ENCODE measurements around the gene MCM7.
"Not testable (repeated sequence)": the region's sequence is repeated elsewhere in the genome, so short reads cannot be mapped to it uniquely, and the experiment has no call there.

The MCM7 gene

DNA sequence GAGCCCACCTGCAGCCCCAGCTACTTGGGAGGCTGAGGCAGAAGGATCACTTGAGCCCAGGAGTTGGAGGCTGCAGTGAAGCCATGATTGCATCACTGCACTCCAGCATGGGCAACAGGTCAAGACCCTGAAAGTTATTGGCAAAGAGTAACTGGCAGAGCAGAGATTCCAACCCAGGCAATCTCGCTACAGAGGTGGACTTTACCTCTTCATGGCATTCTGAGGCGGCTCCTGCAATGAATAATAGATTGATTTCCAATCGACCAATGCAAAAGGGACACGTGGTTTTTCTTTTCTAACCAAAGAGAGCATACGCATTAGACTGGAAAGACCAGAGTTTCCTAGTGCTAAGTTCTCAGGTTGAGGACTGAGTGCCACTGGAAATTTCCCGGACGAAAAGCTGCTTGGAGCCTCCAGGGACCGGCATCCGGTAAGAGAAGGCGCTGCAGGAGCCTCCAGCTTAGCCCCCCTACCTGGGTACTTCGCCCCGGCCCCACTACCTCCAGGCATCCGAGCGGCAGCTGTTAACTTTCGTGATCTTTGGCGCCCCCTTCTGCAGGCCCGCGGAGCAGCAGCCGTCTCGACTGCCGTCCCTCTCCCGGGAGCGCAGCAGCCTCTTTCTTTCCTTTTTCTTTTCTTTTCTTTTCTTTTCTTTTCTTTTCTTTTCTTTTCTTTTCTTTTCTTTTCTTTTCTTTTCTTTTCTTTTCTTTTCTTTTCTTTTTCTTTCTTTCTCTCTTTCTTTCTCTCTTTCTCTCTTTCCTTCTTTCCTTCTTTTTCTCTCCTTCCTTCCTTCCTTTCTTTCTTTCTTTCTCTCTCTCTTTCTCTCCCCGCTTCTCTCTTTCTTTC is 29.6 kb upstream of the MCM7 start:
- no peak overlapping the region for H3K27ac ChIP-seq (ENCODE audit: low read length)
- DNase-seq (ENCODE audit: low read depth, low spot score), result peak; percentile 55
- no peak overlapping the region for H3K4me3 ChIP-seq (ENCODE audit: low read length)
- no peaks in the 10 kb centered on the region for H3K9me3 ChIP-seq (ENCODE audit: control insufficient read depth, insufficient read depth, low read length)
- H3K36me3 ChIP-seq (ENCODE audit: control insufficient read depth, insufficient read depth, low read length), result no peaks in the 10 kb centered on the region
- WGBS (ENCODE audit: insufficient coverage, insufficient read length), result no CpG with 5 or more reads among the region's 24 CpGs
- H3K4me1 ChIP-seq (ENCODE audit: control insufficient read depth, insufficient read depth, low read length), result no peaks in the 10 kb centered on the region
- H3K27me3 ChIP-seq (ENCODE audit: control insufficient read depth, insufficient read depth, low read length), result no peaks in the 10 kb centered on the region

DNA sequence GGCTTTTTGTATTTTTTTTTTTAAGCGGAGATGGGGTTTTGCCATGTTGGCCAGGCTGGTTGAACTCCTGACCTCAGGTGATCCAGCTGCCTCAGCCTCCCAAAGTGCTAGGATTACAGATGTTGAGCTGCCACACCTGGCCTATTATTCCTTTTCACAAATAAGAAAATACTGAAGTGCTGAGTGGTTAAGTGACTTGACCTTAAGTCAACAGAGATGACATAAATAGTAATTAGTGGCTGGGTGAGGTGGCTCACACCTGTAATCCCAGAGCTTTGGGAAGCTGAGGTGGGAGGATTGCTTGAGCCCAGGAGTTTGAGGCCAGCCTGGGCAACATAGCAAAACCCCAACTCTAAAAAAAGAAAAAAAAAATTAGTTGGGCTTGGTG is 29.0 kb upstream of the MCM7 start:
- DNase-seq (ENCODE audit: low read depth, low spot score); H3K36me3 ChIP-seq (ENCODE audit: control insufficient read depth, insufficient read depth, low read length); H3K27me3 ChIP-seq (ENCODE audit: control insufficient read depth, insufficient read depth, low read length); H3K4me1 ChIP-seq (ENCODE audit: control insufficient read depth, insufficient read depth, low read length); H3K4me3 ChIP-seq (ENCODE audit: low read length); H3K27ac ChIP-seq (ENCODE audit: low read length); H3K9me3 ChIP-seq (ENCODE audit: control insufficient read depth, insufficient read depth, low read length): not testable (repeated sequence)
- WGBS (ENCODE audit: insufficient coverage, insufficient read length), result no CpG with 5 or more reads among the region's 1 CpG

DNA sequence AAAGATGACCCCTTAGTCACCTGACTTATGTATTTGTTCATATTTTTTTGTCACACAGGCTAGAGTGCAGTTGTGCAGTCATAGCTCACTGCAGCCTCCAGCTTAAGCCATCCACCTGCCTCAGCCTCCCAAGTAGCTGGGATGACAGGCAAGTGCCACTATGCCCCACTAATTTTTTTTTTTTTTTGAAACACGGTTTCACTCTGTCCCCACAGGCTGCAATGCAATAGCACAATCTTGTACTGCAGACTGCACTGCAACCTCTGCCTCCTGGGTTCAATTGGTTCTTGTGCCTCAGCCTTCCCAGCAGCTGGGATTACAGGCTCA is 27.4 kb upstream of the MCM7 start:
- no peaks in the 10 kb centered on the region for H3K4me1 ChIP-seq (ENCODE audit: control insufficient read depth, insufficient read depth, low read length)

DNA sequence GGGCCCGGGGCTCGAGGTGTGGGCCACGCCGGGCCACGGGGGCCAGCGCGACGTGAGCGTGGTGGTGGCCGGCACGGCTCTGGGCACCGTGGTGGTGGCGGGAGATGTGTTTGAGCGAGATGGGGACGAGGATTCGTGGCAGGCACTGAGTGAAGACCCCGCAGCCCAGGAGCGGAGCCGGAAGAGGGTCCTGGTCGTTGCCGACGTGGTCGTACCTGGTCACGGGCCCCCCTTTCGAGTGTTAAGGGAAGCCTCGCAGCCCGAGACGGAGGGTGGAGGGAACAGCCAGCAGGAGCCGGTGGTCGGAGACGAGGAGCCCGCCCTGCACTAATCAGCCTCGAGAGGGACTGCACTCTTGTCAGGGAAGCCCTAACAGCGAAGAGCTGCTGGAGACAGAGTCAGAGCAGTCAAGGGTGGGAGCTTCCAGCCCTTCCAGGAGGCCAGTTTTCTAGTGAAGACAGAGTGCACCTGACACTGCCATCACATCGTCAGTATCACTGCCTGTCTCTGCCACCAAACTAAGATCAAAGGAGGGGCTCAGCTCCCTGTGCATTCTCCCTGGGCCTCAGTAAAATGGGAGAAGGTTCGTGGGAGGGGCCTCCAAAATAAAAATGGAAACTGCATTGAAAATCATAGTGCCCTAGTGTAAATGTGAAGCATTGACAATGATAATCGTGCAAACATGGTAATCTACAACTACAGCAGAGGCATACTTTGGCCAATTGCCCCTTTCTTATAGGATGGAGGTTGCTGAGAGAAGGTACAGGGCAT is 26.9 kb upstream of the MCM7 start:
- no peaks in the 10 kb centered on the region for H3K4me1 ChIP-seq (ENCODE audit: control insufficient read depth, insufficient read depth, low read length)
- peak overlapping the region; percentile 63; the same call in 1 of the 2 replicates for H3K4me3 ChIP-seq (ENCODE audit: low read length)
- H3K9me3 ChIP-seq (ENCODE audit: control insufficient read depth, insufficient read depth, low read length), result no peaks in the 10 kb centered on the region
- H3K27me3 ChIP-seq (ENCODE audit: control insufficient read depth, insufficient read depth, low read length), result no peaks in the 10 kb centered on the region
- WGBS (ENCODE audit: insufficient coverage, insufficient read length), result no CpG with 5 or more reads among the region's 37 CpGs
- H3K36me3 ChIP-seq (ENCODE audit: control insufficient read depth, insufficient read depth, low read length), result no peaks in the 10 kb centered on the region
- H3K27ac ChIP-seq (ENCODE audit: low read length), result no peak overlapping the region
- no peak for DNase-seq (ENCODE audit: low read depth, low spot score)

More for the DNA sequence above, 27.4 kb upstream of the MCM7 start:
- DNase-seq (ENCODE audit: low read depth, low spot score), result no peak
- Histone ChIP-seq H3K27me3 (ENCODE audit: control insufficient read depth, insufficient read depth, low read length) (no peaks in the 10 kb centered on the region), H3K4me3 (ENCODE audit: low read length) (no peak overlapping the region), H3K9me3 (ENCODE audit: control insufficient read depth, insufficient read depth, low read length) (no peaks in the 10 kb centered on the region), H3K36me3 (ENCODE audit: control insufficient read depth, insufficient read depth, low read length) (no peaks in the 10 kb centered on the region), H3K27ac (ENCODE audit: low read length) (no peak overlapping the region)
- WGBS (ENCODE audit: insufficient coverage, insufficient read length), result no CpG with 5 or more reads among the region's 1 CpG

DNA sequence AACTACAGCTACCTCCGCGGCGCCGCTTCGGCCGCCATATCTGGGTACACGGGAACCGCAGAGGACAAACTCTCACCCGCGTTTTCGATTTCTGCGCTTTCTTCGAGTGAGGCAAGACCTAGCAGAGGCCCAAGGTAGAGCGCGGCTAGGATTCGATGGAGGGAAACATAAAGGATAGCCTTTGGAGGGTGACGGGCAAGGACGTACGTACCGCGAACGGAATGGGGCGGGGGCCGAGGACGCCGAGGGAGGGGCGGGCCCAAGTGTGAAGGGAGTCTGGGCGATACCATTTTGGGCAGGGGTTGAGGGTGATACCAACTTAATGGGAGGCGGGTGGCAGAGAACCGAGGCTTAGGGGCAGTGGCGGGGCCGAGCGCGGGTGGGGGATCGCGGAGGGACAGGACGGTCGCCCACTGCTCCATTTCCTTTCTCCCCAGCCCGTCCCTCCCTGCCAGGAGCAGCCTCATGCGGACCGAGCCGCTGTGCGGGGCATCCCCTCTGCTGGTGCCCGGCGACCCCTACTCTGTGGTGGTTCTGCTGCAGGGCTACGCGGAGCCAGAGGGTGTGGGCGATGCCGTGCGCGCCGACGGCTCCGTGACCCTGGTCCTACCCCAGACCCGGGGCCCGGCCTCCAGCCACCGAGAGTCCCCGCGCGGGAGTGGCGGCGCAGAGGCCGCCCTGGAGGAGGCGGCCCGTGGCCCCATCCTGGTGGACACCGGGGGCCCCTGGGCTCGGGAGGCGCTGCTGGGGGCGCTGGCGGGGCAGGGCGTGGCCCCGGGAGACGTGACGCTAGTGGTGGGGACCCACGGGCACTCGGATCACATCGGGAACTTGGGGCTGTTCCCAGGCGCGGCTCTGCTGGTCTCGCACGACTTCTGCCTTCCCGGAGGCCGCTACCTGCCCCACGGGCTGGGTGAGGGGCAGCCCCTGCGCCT is 26.0 kb upstream of the MCM7 start, which contains the start of gene MBLAC1:
Gene MBLAC1, plus strand, starts transcription at position 37 of the 935 bp plus-strand sequence. Its CDS starts 429 bp downstream, at position 466.
- WGBS (ENCODE audit: insufficient coverage, insufficient read length), result no CpG with 5 or more reads among the region's 85 CpGs
- peak; percentile 72 for DNase-seq (ENCODE audit: low read depth, low spot score)
- no peaks in the 10 kb centered on the region for H3K27me3 ChIP-seq (ENCODE audit: control insufficient read depth, insufficient read depth, low read length)
- peak within 1 kb of the TSS; percentile 63 for H3K4me3 ChIP-seq (ENCODE audit: low read length)
- no peaks in the 10 kb centered on the region for H3K4me1 ChIP-seq (ENCODE audit: control insufficient read depth, insufficient read depth, low read length)
- no peak within 1 kb of the TSS for H3K27ac ChIP-seq (ENCODE audit: low read length)
- no peaks in the 10 kb centered on the region for H3K36me3 ChIP-seq (ENCODE audit: control insufficient read depth, insufficient read depth, low read length)
- H3K9me3 ChIP-seq (ENCODE audit: control insufficient read depth, insufficient read depth, low read length), result no peaks in the 10 kb centered on the region

DNA sequence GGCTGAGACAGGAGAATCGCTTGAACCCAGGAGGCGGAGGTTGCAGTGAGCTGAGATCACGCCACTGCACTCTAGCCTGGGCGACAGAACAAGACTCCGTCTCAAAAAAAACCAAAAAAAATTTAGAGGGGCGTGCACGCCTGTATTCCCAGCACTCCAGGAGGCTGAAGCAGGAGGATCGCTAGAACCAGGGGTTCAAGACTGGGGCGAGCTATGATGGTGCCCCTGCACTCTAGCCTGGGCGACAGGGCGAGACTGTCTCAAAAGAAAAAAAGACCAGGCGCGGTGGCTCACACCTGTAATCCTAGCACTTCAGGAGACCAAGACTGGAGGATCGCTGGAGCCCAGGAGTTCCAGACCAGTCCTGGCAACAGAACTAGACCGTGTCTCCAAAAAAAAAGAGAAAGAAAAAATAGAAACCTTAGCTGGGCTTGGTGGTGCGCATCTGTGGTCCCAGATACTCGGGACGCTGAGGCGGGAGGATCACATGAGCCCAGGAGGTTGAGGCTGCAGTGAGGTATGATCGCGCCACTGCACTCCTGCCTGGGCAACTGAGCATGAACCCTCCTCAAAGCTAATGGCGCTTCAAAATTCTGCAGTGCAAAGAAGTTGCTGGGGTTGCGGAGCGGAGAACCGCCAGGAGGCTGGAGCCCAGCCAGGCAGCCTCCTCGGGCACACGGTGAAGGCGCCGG is 25.2 kb upstream of the MCM7 start:
- no peaks in the 10 kb centered on the region for H3K36me3 ChIP-seq (ENCODE audit: control insufficient read depth, insufficient read depth, low read length)
- H3K9me3 ChIP-seq (ENCODE audit: control insufficient read depth, insufficient read depth, low read length), result no peaks in the 10 kb centered on the region
- H3K4me3 ChIP-seq (ENCODE audit: low read length), result peak overlapping the region; percentile 63; the same call in 1 of the 2 replicates
- H3K27ac ChIP-seq (ENCODE audit: low read length), result no peak overlapping the region
- DNase-seq (ENCODE audit: low read depth, low spot score), result no peak
- H3K4me1 ChIP-seq (ENCODE audit: control insufficient read depth, insufficient read depth, low read length), result no peaks in the 10 kb centered on the region
- H3K27me3 ChIP-seq (ENCODE audit: control insufficient read depth, insufficient read depth, low read length), result no peaks in the 10 kb centered on the region
- WGBS (ENCODE audit: insufficient coverage, insufficient read length), result no CpG with 5 or more reads among the region's 29 CpGs

DNA sequence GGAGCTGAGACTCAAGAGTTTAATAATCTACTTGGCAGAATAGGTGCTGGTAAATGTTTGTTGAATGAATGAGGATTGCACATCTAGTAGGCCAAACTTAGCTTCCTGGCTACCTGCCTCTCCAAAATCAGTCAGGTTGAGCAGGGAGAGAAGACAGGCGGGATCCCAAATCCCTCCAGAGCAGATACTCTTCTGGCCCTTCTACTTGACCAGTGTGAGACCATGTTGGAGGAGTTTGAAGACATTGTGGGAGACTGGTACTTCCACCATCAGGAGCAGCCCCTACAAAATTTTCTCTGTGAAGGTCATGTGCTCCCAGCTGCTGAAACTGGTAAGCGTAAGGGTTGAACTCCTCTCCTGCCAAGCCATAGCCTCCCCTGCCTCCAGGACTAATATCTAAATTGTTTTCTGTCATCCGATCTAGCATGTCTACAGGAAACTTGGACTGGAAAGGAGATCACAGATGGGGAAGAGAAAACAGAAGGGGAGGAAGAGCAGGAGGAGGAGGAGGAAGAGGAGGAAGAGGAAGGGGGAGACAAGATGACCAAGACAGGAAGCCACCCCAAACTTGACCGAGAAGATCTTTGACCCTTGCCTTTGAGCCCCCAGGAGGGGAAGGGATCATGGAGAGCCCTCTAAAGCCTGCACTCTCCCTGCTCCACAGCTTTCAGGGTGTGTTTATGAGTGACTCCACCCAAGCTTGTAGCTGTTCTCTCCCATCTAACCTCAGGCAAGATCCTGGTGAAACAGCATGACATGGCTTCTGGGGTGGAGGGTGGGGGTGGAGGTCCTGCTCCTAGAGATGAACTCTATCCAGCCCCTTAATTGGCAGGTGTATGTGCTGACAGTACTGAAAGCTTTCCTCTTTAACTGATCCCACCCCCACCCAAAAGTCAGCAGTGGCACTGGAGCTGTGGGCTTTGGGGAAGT is 23.4 kb upstream of the MCM7 start:
- DNase-seq (ENCODE audit: low read depth, low spot score), result no peak
- no peak overlapping the region for H3K4me3 ChIP-seq (ENCODE audit: low read length)
- no peaks in the 10 kb centered on the region for H3K4me1 ChIP-seq (ENCODE audit: control insufficient read depth, insufficient read depth, low read length)
- no peaks in the 10 kb centered on the region for H3K9me3 ChIP-seq (ENCODE audit: control insufficient read depth, insufficient read depth, low read length)
- H3K27me3 ChIP-seq (ENCODE audit: control insufficient read depth, insufficient read depth, low read length), result no peaks in the 10 kb centered on the region
- no peak overlapping the region for H3K27ac ChIP-seq (ENCODE audit: low read length)
- WGBS (ENCODE audit: insufficient coverage, insufficient read length), result no CpG with 5 or more reads among the region's 4 CpGs
- H3K36me3 ChIP-seq (ENCODE audit: control insufficient read depth, insufficient read depth, low read length), result no peaks in the 10 kb centered on the region

- Histone ChIP-seq H3K27me3 (ENCODE audit: control insufficient read depth, insufficient read depth, low read length) (no peaks in the 10 kb centered on the region), H3K4me3 (ENCODE audit: low read length) (no peak overlapping the region), H3K9me3 (ENCODE audit: control insufficient read depth, insufficient read depth, low read length) (no peaks in the 10 kb centered on the region), H3K27ac (ENCODE audit: low read length) (no peak overlapping the region), H3K36me3 (ENCODE audit: control insufficient read depth, insufficient read depth, low read length) (no peaks in the 10 kb centered on the region), H3K4me1 (ENCODE audit: control insufficient read depth, insufficient read depth, low read length) (no peaks in the 10 kb centered on the region)
- no CpG with 5 or more reads among the region's 1 CpG for WGBS (ENCODE audit: insufficient coverage, insufficient read length)
- no peak for DNase-seq (ENCODE audit: low read depth, low spot score)
Observed at GRCh38 chr7:100122568-100122967, 21.4 kb upstream of the MCM7 start.

DNA sequence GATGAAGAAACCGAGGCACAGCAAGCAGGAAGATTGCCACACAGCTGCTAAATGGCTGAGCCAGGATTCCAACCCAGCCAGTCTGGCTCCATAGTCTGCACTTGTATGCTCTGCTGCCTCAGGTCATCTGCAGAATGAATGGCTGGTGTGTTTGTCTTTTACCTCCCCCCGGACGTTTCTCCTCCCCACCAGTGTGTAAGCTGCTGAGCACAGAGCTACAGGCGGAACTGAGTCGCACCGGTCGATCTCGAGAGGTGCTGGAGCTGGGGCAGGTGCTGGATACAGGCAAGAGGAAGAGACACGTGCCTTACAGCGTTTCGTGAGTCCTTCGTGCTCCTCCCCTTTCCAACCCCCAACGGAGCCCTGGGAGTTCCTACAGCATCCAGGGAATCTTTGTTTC is 20.9 kb upstream of the MCM7 start:
- Histone ChIP-seq H3K36me3 (ENCODE audit: control insufficient read depth, insufficient read depth, low read length) (no peaks in the 10 kb centered on the region), H3K9me3 (ENCODE audit: control insufficient read depth, insufficient read depth, low read length) (no peaks in the 10 kb centered on the region), H3K27me3 (ENCODE audit: control insufficient read depth, insufficient read depth, low read length) (no peaks in the 10 kb centered on the region), H3K27ac (ENCODE audit: low read length) (no peak overlapping the region), H3K4me3 (ENCODE audit: low read length) (no peak overlapping the region), H3K4me1 (ENCODE audit: control insufficient read depth, insufficient read depth, low read length) (no peaks in the 10 kb centered on the region)
- no CpG with 5 or more reads among the region's 13 CpGs for WGBS (ENCODE audit: insufficient coverage, insufficient read length)
- no peak for DNase-seq (ENCODE audit: low read depth, low spot score)
